IMR-90 (cell line): ENCODE results near the gene PLCL2. TPM values are rescaled to one million over a fixed set of nuclear protein-coding genes. Genes with fewer than 3 reads are reported as not detected.

Source experiments
- ATAC-seq: fragments of 200-7000 bp; cut with Tn5 transposase; 2 replicates; pipeline ENCODE4 v1.9.1; 2020; ENCODE audit warnings: low read depth, mild to moderate bottlenecking, moderate library complexity
- BruUV-seq: library from RNA; stranded (reverse); fragments of 400-500 nt; replicated peaks from 2 replicates; lab custom pipeline; 2021; lab: Mats Ljungman, UMichigan
- CTCF ChIA-PET: fragments of 300-600 bp; formaldehyde crosslinking; extraction: SDS; loops from one replicate; lab custom pipeline; 2021; ENCODE audit warnings: antibody characterized with exemption; lab: Yijun Ruan, JAX
- POLR2A ChIA-PET: fragments of 300-600 bp; sonication (Branson Sonifier 250); formaldehyde crosslinking; loops from one replicate; lab custom pipeline; 2022; ENCODE audit warnings: antibody characterized with exemption; ENCODE audit not compliant: unreplicated experiment; lab: Charles Lee
- DNase-seq: peaks from one replicate; pipeline ENCODE4 v3.0.0; 2013
- H2AFZ ChIP-seq: replicated peaks from 2 replicates; pipeline ENCODE3; 2013; ENCODE audit warnings: low read length, mild to moderate bottlenecking; ENCODE audit not compliant: poor library complexity
- H2AK5ac ChIP-seq: 2 replicates; pipeline ENCODE4 v1.6.1; 2013; ENCODE audit warnings: low read depth, low read length, inconsistent platforms
- H2AK9ac ChIP-seq: replicated peaks from 2 replicates; pipeline ENCODE3; 2013; ENCODE audit warnings: mild to moderate bottlenecking, low read depth, low read length, moderate library complexity; ENCODE audit not compliant: poor library complexity
- H2BK120ac ChIP-seq: 2 replicates; pipeline ENCODE4 v1.6.1; 2013; ENCODE audit warnings: low read depth, low read length, inconsistent platforms
- H2BK15ac ChIP-seq: 3 replicates; pipeline ENCODE4 v1.6.1; 2013; ENCODE audit warnings: low read depth, low read length, inconsistent platforms
- H2BK20ac ChIP-seq: 2 replicates; pipeline ENCODE4 v1.6.1; 2013; ENCODE audit warnings: low read depth, mild to moderate bottlenecking, inconsistent platforms, low read length, moderate library complexity
- H2BK5ac ChIP-seq: 2 replicates; pipeline ENCODE4 v1.6.1; 2013; ENCODE audit warnings: mild to moderate bottlenecking, low read depth, low read length, inconsistent platforms; ENCODE audit not compliant: poor library complexity, severe bottlenecking
- H3K14ac ChIP-seq: replicated peaks from 2 replicates; pipeline ENCODE4 v1.6.1; 2013; ENCODE audit warnings: low read depth, low read length, inconsistent platforms
- H3K18ac ChIP-seq: 2 replicates; pipeline ENCODE4 v1.6.1; 2013; ENCODE audit warnings: low read depth, low read length, control low read depth
- H3K23ac ChIP-seq: 2 replicates; pipeline ENCODE4 v1.6.1; 2013; ENCODE audit warnings: low read depth, low read length, inconsistent platforms
- H3K27ac ChIP-seq: 2 replicates; pipeline ENCODE4 v1.5.1; 2013; ENCODE audit warnings: mild to moderate bottlenecking, control low read depth, low read length; ENCODE audit not compliant: insufficient read depth
- H3K27me3 ChIP-seq: 2 replicates; pipeline ENCODE4 v1.6.1; 2013; ENCODE audit warnings: low read length; ENCODE audit not compliant: control insufficient read depth, insufficient read depth
- H3K36me3 ChIP-seq: 2 replicates; pipeline ENCODE4 v1.6.1; 2013; ENCODE audit warnings: low read length, mixed read lengths; ENCODE audit not compliant: control insufficient read depth, insufficient read depth
- H3K4ac ChIP-seq: 2 replicates; pipeline ENCODE4 v1.6.1; 2013; ENCODE audit warnings: low read depth, low read length, inconsistent platforms
- H3K4me1 ChIP-seq: 2 replicates; pipeline ENCODE4 v1.6.1; 2013; ENCODE audit warnings: low read length, mixed read lengths; ENCODE audit not compliant: control insufficient read depth, insufficient read depth
- H3K4me2 ChIP-seq: 2 replicates; pipeline ENCODE4 v1.6.1; 2013; ENCODE audit warnings: low read depth, mild to moderate bottlenecking, control low read depth, low read length, moderate library complexity
- H3K4me3 ChIP-seq: 2 replicates; pipeline ENCODE4 v1.5.1; 2013; ENCODE audit warnings: low read depth, mild to moderate bottlenecking, control low read depth, low read length, moderate library complexity; ENCODE audit not compliant: insufficient read depth
- H3K56ac ChIP-seq: 2 replicates; pipeline ENCODE4 v1.6.1; 2013; ENCODE audit warnings: low read length, inconsistent platforms; ENCODE audit not compliant: insufficient read depth; ENCODE audit errors: extremely low read depth
- H3K79me1 ChIP-seq, 2 experiments: 2 replicates each; pipeline ENCODE4 v1.6.1; 2013; ENCODE audit warnings: low read length in 2 of 2, inconsistent platforms in 1 of 2, low read depth in 1 of 2
- H3K9ac ChIP-seq: 2 replicates; pipeline ENCODE4 v1.6.1; 2013; ENCODE audit warnings: low read depth, low read length, control low read depth
- H3K9me1 ChIP-seq: 2 replicates; pipeline ENCODE4 v1.6.1; 2013; ENCODE audit warnings: low read length, inconsistent platforms; ENCODE audit not compliant: insufficient read depth
- H3K9me3 ChIP-seq: 2 replicates; pipeline ENCODE4 v1.6.1; 2013; ENCODE audit warnings: low read length; ENCODE audit not compliant: control insufficient read depth, insufficient read depth
- H4K20me1 ChIP-seq: 2 replicates; pipeline ENCODE4 v1.6.1; 2013; ENCODE audit warnings: low read length, inconsistent platforms; ENCODE audit not compliant: insufficient read depth
- H4K5ac ChIP-seq: 2 replicates; pipeline ENCODE4 v1.6.1; 2013; ENCODE audit warnings: mild to moderate bottlenecking, low read depth, low read length, control low read depth
- H4K8ac ChIP-seq, 2 experiments: 2 replicates each; pipeline ENCODE4 v1.6.1; 2013; ENCODE audit warnings: low read depth in 2 of 2, low read length in 2 of 2, control low read depth in 1 of 2, inconsistent platforms in 1 of 2
- H4K91ac ChIP-seq: 2 replicates; pipeline ENCODE4 v1.6.1; 2013; ENCODE audit warnings: low read depth, low read length, inconsistent platforms; ENCODE audit not compliant: insufficient read depth
- BHLHE40 ChIP-seq: fragments of 150-350 bp; IDR thresholded peaks from 2 replicates; pipeline ENCODE4 v1.6.1; 2016; ENCODE audit warnings: mild to moderate bottlenecking, low read depth, low read length
- POLR2A ChIP-seq: IDR thresholded peaks from 2 replicates; pipeline ENCODE4 v1.6.1; 2012; ENCODE audit warnings: mild to moderate bottlenecking, low read depth, low read length
- USF2 ChIP-seq: fragments of 150-350 bp; IDR thresholded peaks from 2 replicates; pipeline ENCODE4 v1.6.1; 2017; ENCODE audit warnings: mild to moderate bottlenecking, antibody characterized with exemption, low read length, low read depth
- WGBS, 2 experiments: methylation state at CpG; one replicate each; pipeline versions ENCODE4 v1.1.5 to v1.1.7; 2013; ENCODE audit warnings: missing lambda C conversion rate in 2 of 2; ENCODE audit not compliant: insufficient read length in 1 of 2; ENCODE audit errors: extremely low coverage in 2 of 2; 5-methylcytosine and 5-hydroxymethylcytosine counted together
- dilution Hi-C: fragments of 300-500 bp; cut with HindIII; formaldehyde crosslinking; loops from one replicate; pipeline ENCODE4 v1.14.3; 2018; ENCODE audit warnings: low sequenced_read_pairs; ENCODE audit not compliant: unreplicated experiment
- in situ Hi-C: fragments of 300-500 bp; cut with MboI; formaldehyde crosslinking; loops from 3 replicates; pipeline ENCODE4 v1.14.3; 2019; ENCODE audit warnings: low sequenced_read_pairs, inconsistent platforms, mixed read lengths
- intact Hi-C: fragments of 100-400 bp; cut with micrococcal nuclease; formaldehyde crosslinking; loops from 2 replicates; pipeline ENCODE4 v1.10.0; 2022
- polyA plus RNA-seq, 3 experiments: library from polyadenylated mRNA; depleted of rRNA; stranded (reverse); fragments of >200 nt; gene quantifications; 2 replicates each; pipeline ENCODE4 v1.2.3, GENCODE V29; 2012; ENCODE audit warnings: low replicate concordance in 1 of 3
- total RNA-seq: library from RNA; depleted of rRNA; stranded (reverse); fragments of >200 nt; gene quantifications from 2 replicates; pipeline ENCODE4 v1.2.3, GENCODE V29; 2012
- TF ChIP-seq, protein P1 (sequence below): fragments of 150-350 bp; IDR thresholded peaks from 2 replicates; pipeline ENCODE4 v1.6.1; 2016; ENCODE audit warnings: low read depth, mild to moderate bottlenecking, low read length, moderate library complexity, borderline replicate concordance

Gene PLCL2
- total and polyA plus RNA-seq, 2 of the 4 experiments (the other 2 are of a cell fraction), result 0.92 to 3.8 TPM

DNA sequence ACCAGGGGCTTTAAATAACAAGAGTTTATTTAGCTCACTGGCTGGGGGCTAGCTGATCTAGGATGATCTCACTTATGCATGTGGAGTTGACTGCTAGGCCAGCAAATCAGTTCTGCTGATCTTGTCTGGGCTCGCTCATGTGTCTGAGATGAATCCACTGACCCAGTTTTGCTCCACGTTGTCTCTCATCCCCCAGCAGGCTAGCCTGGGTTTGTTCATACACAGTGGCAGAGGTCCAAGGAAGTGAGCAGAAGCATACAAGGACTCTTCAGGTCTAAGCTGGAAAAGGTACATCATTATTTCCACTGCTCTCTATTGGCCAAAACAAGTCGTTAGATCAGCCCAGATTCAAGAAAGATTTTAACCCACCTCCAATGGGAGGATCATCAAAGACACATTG lies 238.0 kb downstream of the PLCL2 start:
- no TSS peak for BruUV-seq
- intact Hi-C loops, result no loop called here
- CTCF ChIA-PET, result no interaction called here

More for the DNA sequence above, 238.0 kb downstream of the PLCL2 start:
- dilution Hi-C loops, result no loop called here
- Histone ChIP-seq H2BK20ac (no peak overlapping the region), H3K4me2 (no peak overlapping the region), H3K36me3 (no peaks in the 10 kb centered on the region), H3K14ac (no peak overlapping the region), H4K5ac (no peak overlapping the region), H4K8ac (no peak overlapping the region), H3K23ac (no peak overlapping the region), H3K9me1 (no peaks in the 10 kb centered on the region), H3K4ac (no peak overlapping the region), H2AFZ (no peak overlapping the region), H2BK120ac (no peak overlapping the region), H2AK9ac (no peak overlapping the region), H3K27ac (no peak overlapping the region), H3K56ac (no peak overlapping the region), H4K91ac (no peak overlapping the region), H3K9ac (no peak overlapping the region), H4K20me1 (no peaks in the 10 kb centered on the region), H2BK5ac (no peak overlapping the region), H3K27me3 (no peaks in the 10 kb centered on the region; the same call in 1 of the 2 replicates), H3K4me3 (no peak overlapping the region), H3K4me1 (no peaks in the 10 kb centered on the region), H2AK5ac (no peak overlapping the region), H2BK15ac (no peak overlapping the region), H3K79me1 (no peaks in the 10 kb centered on the region), H3K18ac (no peak overlapping the region), H3K9me3 (no peaks in the 10 kb centered on the region)
- POLR2A ChIA-PET, result no interaction called here
- ATAC-seq (no peak), DNase-seq (no peak)
- no CpG with 5 or more reads among the region's 3 CpGs for WGBS, 2 experiments
- in situ Hi-C loops, result no loop called here
- TF ChIP-seq, protein P1, sequence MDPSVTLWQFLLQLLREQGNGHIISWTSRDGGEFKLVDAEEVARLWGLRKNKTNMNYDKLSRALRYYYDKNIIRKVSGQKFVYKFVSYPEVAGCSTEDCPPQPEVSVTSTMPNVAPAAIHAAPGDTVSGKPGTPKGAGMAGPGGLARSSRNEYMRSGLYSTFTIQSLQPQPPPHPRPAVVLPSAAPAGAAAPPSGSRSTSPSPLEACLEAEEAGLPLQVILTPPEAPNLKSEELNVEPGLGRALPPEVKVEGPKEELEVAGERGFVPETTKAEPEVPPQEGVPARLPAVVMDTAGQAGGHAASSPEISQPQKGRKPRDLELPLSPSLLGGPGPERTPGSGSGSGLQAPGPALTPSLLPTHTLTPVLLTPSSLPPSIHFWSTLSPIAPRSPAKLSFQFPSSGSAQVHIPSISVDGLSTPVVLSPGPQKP, result no peak
- TF ChIP-seq POLR2A, result no peak
- TF ChIP-seq BHLHE40, result no peak
- TF ChIP-seq USF2, result no peak
